DMS153 treated with DMSO at 0.1 percent for 48 hours (cell line): ENCODE data around the gene FBXW4.

ENCODE experiments used
- DNase-seq: peaks from one replicate; lab custom pipeline; 2025; ENCODE audit not compliant: unreplicated experiment; lab: John Stamatoyannopoulos, UW

FBXW4 gene

DNA sequence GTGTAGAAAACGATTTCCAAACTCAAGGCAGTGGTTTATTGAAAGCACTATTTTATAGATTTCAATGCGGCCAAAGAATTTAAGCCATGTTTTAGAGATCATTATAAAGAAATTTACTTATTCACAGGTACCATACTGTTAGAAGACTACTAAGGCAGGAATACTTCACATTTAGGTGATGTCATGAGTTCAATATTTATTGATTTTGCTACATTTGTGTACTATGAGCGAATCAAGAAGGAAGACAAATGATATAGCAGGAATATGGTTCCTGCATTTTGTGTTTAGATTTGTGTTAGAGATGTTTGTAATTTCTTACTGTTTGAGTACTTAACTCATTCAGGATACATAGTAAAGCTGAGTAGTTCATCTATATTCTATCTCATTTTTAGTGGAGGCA is 1.7 kb upstream of the FBXW4 start:
- no peak for DNase-seq

DNA sequence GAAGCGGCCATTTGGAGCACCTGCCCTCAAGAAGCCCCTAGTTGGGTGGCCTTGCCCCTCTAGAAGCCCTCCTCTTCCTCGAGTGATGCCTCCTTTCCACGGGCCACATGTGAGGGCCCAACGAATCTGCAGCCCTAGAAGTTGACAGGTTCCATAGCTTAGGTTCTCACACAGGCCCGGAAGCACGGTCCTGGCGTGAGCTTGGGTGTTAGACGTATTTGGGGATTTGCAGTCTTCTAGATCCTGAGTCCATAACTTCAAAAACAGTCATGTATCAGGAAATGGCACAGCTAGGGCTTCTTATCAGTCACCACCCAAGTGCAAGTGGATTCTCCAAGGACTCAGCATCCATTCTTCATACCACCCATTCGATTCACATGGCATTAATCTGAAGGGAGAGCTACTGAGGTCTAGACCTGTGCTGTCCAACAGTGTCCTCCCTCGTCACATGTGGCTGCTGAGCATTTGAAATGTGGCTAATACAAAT is 477 bp upstream of the FBXW4 start:
- DNase-seq = no peak

DNA sequence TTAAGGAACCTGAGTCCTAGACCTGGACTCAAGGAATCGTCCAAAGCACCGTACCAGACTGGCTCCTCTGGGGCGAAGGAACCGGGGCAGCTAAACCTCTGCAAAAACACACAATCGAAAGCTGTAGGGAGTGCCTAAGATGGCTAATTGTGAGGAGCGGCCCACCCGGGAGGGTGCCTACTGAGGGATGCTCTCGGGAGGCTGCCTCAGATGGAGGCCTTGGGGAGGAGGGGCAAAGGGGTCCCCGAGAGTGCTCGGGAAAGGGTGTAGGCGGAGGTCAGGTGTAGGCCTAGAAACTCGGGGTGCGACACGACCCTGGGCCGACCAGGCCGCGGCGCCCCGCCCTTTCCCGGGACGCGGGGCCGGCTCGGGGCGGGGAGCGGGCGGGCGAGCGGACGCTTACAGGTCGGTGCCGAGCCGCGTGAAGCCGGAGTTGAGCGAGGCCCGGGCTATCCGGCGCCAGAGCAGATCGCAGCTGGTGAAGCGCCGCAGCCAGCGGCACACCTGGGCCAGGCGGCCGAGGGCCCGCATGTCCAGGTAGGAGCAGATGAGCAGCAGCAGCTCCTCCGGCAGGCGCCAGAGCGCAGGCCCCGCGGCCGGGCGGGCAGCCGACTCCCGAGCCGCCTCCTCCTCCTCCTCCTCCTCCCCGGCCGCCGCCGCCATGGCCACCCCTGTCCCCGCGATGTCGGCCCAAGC is 844 bp downstream of the FBXW4 start:
- peak; percentile 40 for DNase-seq

DNA sequence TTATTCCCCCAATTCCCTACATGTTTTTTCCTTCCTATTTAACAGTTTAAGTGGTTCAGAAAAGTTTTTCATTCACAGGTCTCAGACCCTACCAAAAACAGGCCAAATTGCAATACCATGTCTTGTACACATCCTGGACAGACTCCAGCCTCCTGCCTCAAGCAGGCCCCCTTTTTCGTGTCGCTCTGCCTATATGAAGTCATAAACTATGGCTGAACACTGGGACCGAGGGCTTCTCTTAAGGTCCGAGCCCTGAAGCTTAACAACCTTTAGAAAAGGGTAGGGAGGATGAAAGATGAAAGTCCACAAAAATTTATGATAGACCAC is 1.4 kb downstream of the FBXW4 start:
- DNase-seq = peak; percentile 32

DNA sequence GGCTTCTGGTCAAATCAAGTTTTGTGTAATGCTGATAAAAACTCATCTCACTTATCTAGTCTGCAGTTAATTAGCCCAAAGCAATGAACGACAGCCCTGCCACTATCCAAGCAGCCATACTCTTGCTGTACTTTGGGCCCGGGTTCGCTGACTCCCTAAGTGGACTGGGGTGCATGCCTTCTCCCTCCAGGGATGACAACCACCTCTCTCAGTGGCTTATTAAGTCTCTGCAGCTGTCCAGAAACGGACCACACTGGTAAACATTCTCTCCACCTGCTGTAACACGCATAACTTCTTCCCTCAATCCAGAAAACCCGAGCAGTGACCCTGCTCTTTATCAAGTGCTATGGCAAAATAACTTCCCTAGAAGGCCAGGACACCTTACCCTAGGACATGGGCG is 3.9 kb downstream of the FBXW4 start:
- no peak for DNase-seq

DNA sequence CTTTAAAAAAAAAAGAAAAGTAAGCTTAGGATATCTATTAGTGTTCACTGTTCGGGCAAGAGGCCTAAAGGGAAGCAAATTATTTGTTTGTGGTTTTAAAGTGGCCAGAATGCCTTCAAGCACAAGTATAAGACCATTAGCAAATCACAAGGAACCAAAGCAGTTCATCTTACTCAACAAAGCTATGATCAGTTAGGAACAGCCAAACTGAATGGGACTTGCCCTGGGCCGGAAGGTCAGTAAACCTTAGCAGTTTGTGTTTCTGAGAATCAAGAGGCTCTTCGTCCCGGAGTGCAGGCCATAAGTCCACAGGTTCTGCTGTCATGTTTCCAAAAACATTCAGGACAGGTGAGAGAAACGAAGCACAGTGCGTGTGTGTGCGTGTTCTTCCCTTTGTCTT is 4.5 kb downstream of the FBXW4 start:
- no peak for DNase-seq

DNA sequence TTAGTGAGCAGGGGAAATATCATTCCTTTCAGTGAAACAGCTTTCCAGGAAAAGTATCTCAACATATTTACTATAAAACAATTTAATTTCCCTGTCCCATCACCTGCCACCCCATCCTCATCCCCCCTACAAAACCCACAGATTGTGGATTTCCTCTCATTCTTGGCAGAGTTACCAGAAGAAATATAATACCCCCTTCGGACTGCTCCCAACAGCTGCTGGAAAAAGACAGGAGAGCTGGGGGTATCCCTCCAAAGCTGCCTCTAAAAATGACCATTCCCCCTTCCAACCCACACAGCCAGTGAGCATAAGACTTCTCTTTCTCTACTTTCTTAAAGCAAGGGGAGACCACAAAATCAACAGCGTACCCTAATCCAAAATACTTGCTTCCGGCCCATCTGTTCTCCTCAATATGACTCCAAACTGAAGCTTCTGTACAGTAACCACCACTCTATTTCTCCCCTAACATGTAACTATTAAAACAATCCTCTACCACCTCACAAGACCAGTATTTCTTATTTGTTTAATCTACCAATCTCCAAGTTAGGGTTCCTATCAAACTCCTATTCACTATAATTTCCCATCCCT is 7.8 kb downstream of the FBXW4 start:
- no peak for DNase-seq

DNA sequence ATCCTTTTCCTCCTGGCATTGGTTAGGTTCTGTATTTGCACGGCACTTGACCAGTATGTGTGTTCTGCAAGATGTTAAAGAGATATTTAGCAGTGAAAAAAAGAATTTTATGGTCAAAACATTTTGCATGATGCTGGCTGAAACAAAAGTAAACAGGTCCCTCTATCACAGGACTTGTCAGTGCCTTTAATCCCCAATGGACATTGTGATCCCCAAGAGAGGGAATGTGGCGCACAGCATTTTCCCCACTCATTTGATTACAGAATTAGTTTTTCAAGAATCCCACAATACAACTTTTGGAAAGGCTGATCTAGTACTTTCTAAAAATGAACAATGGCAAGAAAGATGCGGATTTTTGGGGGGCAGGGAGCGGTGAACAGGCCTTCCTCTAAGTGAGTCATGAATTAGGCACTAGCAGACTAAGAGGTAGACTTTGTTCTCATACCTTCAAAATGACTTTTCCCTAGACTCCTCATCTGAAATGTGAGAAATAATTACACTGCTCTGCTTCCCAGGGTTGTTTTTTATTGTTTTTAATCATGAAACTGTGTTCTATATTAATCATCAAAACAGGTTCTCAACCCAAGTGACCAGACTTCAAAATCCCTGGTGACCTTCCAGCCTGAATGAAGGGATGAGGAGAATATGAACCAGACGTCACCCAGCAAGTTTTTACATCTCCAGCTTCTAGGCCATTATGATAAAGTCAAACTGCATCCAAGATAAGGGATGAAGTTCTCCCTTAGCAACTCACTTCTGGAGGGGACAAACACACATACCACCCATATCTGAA is 8.6 kb downstream of the FBXW4 start:
- DNase-seq = no peak

DNA sequence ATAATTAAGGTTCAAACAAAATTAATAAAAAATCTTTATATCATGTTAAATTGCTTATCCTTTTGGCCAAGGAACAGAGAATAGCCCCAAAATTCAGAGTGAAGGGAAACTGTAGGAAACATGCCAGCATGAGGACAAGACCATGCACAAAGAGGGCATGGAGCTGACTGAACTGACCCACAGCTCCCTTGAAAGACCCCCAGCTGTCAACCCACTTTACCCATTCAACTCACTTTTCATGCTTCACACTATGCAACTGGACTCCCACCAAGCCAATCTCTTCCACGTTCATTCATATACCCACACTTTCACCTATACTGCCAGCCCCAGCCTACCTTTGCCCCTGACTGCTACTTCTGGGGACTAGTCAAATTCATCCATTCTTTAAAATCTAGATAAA is 10.2 kb downstream of the FBXW4 start:
- DNase-seq = no peak

DNA sequence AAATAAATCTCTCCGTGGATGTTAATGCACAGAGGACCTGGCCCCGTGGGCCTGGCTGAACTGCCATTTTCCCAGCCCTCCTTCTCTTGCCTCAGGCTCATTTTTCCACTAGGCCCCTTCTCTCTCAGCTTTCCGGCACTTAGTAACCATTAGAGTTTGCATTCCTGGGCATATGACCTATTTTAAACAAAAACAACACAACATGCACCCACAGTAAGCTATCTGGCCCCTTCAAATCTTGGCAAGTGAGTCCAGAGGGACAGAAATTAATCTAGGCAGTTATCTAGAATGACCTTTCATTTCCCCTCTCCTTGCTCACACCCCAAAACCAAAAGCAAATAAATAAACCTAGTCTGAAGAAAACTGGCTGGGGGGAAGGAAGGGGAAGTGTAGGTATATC is 11.7 kb downstream of the FBXW4 start:
- DNase-seq = no peak

DNA sequence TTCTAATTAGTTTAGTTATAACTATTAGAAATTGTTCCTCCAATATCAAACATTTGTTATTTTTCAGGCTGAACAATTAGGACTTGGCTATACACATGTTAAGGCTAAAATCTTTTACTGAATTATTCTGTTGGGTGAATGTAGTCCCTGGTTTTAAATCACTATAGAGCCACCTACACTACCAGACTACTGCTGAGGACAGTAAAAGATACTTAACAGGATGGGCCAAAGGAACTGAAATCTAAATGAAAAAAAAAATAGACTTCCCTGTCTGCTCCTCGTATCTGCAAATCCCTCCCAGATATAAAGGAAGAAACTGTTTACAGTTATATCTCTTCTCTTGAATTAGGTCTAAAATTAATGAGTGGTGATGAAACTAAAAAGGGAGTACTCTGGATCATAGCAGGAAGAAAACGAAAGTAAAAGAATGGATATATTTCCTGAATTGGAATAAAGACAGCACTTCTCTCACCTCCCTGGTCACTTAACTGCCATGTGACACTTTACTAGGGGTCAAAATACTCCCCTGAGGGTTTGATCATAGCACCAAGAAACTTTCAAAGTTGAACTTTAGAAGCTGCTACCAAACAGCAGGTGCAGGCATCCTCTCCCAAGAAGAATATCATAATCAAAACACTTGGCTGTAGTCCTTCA is 12.7 kb downstream of the FBXW4 start:
- no peak for DNase-seq

DNA sequence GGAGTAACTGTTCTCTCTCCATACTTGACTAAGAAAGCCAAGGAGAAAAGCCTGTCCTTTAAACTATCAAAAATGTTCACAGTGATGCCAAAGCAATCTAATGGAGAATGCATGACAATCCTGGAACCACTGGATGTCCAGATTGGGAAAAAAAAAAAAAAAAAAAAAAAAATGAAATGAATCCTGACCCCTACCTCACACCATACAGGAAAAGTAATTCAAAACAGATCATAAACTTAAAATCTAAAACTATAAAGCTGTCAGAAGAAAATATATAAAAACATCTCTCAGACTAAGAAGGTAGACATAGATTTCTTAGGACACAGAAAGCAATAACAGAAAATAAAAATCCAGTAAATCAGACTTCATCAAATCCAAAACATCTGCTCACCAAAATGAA is 18.4 kb downstream of the FBXW4 start:
- no peak for DNase-seq

DNA sequence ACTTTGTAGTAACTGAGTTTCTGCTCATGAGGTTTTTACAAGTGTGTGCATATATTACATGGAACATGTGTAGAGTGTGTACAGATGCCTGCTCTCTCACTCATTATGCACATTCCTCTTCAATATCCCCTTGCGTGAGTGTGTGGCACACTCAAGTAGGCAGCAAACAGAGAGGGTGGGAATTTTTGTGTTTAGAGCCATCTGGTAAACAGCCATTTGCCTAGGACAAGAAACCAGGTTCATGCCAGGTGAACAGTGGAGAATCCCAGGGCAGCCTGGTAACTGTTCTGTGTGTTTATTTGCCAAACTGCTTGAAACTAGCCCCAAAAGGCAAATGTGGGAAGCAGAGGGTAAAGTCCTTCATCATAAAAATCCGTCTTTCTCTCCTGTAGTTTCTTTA is 19.9 kb downstream of the FBXW4 start:
- DNase-seq = no peak

DNA sequence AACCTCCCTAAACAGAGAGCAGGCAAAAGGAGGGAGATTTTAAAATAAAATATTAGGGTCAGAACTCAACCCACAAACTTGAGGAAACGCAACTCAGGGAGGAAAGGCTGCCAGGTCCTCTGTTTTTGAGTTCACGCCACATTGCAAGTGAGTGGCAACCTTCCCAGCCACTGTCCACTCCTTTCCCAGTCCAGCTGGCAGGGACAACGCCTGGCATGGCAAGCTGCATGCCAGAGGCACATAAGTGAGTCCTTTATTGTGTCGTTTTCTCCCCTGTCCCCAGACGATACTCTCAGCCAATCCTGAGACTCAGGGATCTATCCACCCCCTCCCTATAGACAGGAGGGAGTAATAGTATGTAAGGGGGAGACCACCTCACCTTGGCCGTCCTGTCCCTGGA is 22.4 kb downstream of the FBXW4 start:
- no peak for DNase-seq

DNA sequence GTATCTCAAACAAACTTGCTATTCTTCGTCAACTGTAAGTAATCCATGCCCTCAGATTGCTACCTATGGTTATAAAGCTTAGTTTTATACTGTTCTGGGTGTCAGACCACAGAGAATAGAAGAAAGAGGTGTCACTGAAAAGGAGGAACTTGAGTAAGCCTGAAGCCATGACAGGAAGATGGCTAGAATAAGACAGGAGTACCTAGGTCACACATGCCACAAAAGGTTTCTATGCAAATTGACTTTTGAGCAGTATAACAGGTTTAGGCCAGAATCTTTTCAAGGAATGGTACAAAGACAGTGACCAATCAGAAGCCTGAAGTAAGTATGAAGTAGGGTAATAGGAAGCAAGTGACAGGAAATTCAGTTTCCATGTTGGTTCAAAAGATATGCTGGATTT is 23.5 kb downstream of the FBXW4 start:
- DNase-seq = no peak

DNA sequence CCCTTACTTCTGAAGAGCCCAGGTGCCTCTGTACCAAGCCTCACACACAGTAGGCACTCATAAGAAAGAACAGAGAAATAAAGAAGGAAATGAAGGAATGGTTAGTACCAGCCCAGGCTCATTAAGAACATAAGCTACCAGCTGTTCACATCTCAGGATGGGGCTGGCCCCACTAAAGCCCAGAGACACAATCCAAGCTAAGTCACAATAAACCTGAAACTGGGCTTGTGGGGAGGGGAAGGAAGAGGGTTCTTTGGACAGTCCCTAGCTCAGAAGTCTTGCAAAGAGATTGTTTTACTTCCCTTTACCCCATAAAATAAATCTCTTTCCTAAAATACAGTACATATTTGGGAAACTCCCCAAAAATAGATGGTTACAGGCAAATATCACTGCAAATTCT is 24.3 kb downstream of the FBXW4 start:
- DNase-seq = no peak

DNA sequence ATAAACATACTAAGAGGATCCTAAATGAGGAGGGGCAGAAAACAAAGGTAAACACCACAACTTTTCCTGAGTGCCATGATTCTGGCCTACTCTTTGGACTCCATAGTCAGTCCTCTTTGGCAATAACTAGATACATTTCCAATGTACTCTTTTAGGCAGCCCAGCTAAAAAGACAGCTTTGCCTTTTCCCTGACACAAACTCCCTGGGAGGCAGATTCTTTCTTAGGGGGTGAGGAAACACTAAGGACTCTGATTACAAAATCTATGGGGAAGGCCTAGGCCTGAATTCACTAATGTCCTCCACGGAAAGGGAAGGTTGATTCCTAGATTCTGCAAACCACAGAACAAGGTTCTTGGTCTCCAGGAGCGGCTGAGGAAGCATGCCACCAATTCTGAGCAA is 25.8 kb downstream of the FBXW4 start:
- DNase-seq = no peak

DNA sequence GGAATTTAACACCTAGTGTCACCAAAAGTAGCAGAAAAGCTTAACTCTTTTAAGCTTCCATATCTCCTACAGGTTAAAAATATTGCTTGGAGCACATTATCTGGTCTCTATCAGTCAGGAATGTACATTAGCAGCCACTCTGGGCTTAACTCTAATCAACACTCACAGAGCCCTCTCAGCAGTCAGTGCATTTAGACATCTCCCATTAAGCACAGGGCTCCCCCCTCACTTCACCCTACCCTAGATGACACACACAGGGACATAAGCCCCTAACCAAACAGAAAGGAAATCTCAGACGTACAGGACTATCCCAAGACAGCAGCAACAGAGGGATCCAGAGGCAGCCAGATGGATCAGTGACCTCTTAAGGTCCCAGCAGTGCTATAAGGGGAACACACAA is 26.4 kb downstream of the FBXW4 start:
- no peak for DNase-seq

DNA sequence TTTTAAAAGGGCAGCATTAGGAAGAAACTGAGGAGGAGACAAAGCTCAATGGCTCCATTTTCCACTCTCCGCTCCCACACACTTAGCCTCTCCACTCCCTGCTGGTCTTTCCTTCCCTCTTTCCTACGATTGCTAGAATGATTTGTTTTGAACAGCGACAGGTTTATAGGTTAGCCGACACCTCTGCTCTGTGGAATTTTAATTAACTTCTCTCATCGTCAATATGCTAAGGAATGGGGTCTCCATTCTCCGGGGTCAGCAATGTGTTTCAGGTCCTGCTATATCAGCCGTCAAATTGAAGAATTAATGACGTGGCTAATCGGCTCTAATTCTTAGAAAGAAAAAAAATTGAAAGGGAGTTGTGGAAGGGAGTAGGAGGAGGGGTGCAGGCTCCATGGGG is 28.9 kb downstream of the FBXW4 start:
- DNase-seq = no peak

DNA sequence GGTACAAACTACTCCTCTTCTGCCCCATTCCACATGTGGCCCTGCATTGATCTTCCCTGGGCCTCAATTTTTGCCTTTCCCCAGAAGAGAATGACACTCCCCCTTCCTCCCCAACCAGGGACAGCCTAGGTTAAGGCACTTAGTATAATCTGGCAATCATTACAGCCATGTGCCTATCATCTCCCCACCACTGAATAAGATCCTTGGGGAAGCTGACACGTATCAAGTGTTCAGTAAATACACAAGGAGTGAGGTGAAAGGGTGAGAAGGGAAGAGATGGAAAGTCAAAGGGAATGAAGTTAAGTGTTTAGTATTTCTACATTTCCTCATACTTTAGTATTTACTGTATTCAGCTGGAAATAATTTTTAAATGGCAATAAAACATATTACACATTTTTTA is 31.9 kb downstream of the FBXW4 start:
- no peak for DNase-seq

DNA sequence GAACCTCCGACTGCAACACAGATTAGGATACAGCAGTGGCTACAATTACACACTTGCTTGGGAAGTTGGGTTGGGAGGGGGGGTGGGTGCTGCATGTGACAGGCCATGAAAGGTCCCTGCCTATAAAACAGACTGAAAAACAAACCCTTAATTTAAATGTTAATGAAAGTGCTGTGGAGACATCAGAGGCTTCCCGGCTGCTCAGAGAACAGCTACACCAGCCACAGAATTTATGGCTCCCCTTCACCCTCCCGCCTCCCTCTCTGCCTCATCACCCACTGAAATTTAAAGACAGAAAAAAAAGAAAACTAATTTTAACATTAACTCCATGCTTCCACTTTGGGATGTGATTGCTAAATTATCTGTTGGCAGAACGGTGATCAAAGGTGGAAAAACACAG is 34.7 kb downstream of the FBXW4 start:
- no peak for DNase-seq

DNA sequence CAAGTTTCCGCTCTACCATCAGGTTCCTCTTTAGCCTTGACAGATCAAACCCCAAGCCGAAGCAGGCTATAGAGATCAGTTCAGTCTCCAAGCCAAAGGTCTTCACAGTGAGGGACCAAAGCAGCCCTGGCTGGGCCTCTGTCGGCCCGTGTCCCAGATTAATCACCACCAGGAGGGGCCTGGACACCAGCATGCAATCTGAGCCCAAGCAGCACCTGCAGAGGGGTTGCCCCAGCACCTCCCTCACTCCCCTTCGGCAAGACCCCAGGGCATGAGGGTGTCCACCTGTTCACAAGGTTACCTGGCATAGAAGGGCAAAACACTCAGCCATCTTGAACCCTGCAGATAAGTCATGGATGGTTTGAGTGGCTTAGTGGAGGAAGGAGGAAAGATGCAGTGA is 36.0 kb downstream of the FBXW4 start:
- no peak for DNase-seq
